HepG2 (cell line): ENCODE measurements around the gene BMPR1B. TPM values are rescaled to one million over a fixed set of nuclear protein-coding genes. Genes with fewer than 3 reads are reported as not detected.

Experiments
- ATAC-seq: fragments of 200-7000 bp; cut with Tn5 transposase; 3 replicates; pipeline ENCODE4 v1.9.1; 2020; ENCODE audit warnings: mild to moderate bottlenecking, moderate library complexity
- BruUV-seq: library from RNA; stranded (reverse); fragments of 400-500 nt; replicated peaks from 2 replicates; lab custom pipeline; 2021; lab: Mats Ljungman, UMichigan
- CTCF ChIA-PET: fragments of 300-600 bp; formaldehyde crosslinking; extraction: SDS; loops from one replicate; lab custom pipeline; 2021; ENCODE audit warnings: low total read pairs, inconsistent platforms, low intra/inter-chr PET ratio; lab: Yijun Ruan, JAX
- POLR2A ChIA-PET: fragments of 350-600 bp; sonication (Branson Sonifier 250); formaldehyde crosslinking; loops from one replicate; lab custom pipeline; 2020; ENCODE audit warnings: antibody characterized with exemption, inconsistent platforms; lab: Yijun Ruan, JAX
- DNase-seq: peaks from one replicate; pipeline ENCODE4 v3.0.0-alpha.2; 2015; ENCODE audit warnings: low spot score
- FAIRE-seq: peaks from 3 replicates; lab custom pipeline; 2011; peaks lifted over from hg19 to GRCh38; lab: Jason Lieb, UNC
- H2AFZ ChIP-seq: one replicate; pipeline ENCODE4 v1.6.1; 2011; ENCODE audit warnings: low read length, inconsistent platforms
- H3K27ac ChIP-seq: fragments of 300-600 bp; 3 replicates; pipeline ENCODE4 v1.8.0; 2011; ENCODE audit warnings: mixed run types, mild to moderate bottlenecking, mixed read lengths, low read length, inconsistent platforms; ENCODE audit not compliant: insufficient read depth; ENCODE audit errors: extremely low read length
- H3K27me3 ChIP-seq, 2 experiments: fragments of 200-600 bp in 1 of 2; 2 replicates in 1 of 2; 3 replicates in 1 of 2; pipeline versions ENCODE4 v1.6.0 to v1.8.0; 2011; ENCODE audit warnings: low read length in 2 of 2, mild to moderate bottlenecking in 2 of 2, moderate library complexity in 2 of 2, inconsistent platforms in 1 of 2; ENCODE audit not compliant: insufficient read depth in 2 of 2, control insufficient read depth in 1 of 2
- H3K36me3 ChIP-seq, 2 experiments: fragments of 200-600 bp in 1 of 2; replicated peaks in 1 of 2; 2 replicates in 1 of 2; 3 replicates in 1 of 2; pipeline versions ENCODE4 v1.5.1 to v1.8.0; 2011; ENCODE audit warnings: low read length in 2 of 2, inconsistent platforms in 1 of 2; ENCODE audit not compliant: insufficient read depth in 2 of 2, control insufficient read depth in 1 of 2
- H3K4me1 ChIP-seq: 2 replicates; pipeline ENCODE4 v1.5.1; 2012; ENCODE audit warnings: low read length, inconsistent platforms; ENCODE audit not compliant: insufficient read depth
- H3K4me2 ChIP-seq: 2 replicates; pipeline ENCODE4 v1.6.0; 2011; ENCODE audit warnings: low read depth, low read length, inconsistent platforms
- H3K4me3 ChIP-seq, 3 experiments: fragments of 200-600 bp in 1 of 3; sonication (generic), shearing (Covaris generic) in 1 of 3; replicated peaks in 1 of 3; 2 replicates each; pipeline ENCODE4 v1.5.1; 2011 to 2016; ENCODE audit warnings: low read length in 3 of 3, inconsistent platforms in 2 of 3, low read depth in 2 of 3, mild to moderate bottlenecking in 2 of 3, control low read depth in 1 of 3, mixed read lengths in 1 of 3; ENCODE audit not compliant: insufficient read depth in 1 of 3
- H3K79me2 ChIP-seq: one replicate; pipeline ENCODE4 v1.6.1; 2011; ENCODE audit warnings: low read length, inconsistent platforms; ENCODE audit not compliant: insufficient read depth
- H3K9ac ChIP-seq: 2 replicates; pipeline ENCODE4 v1.6.0; 2011; ENCODE audit warnings: mild to moderate bottlenecking, low read depth, low read length, inconsistent platforms; ENCODE audit not compliant: insufficient read depth
- H3K9me3 ChIP-seq: 2 replicates; pipeline ENCODE4 v1.5.1; 2012; ENCODE audit warnings: mild to moderate bottlenecking, low read length
- H4K20me1 ChIP-seq: 2 replicates; pipeline ENCODE4 v1.6.0; 2011; ENCODE audit warnings: inconsistent platforms, mild to moderate bottlenecking, low read length, moderate library complexity; ENCODE audit not compliant: insufficient read depth
- ETS1 ChIP-seq: sonication (generic); formaldehyde crosslinking; IDR thresholded peaks from 2 replicates; pipeline ENCODE4 v1.4.0; 2020; ENCODE audit warnings: missing genetic modification reagents
- GRHL1 ChIP-seq: sonication (generic); formaldehyde crosslinking; conservative IDR thresholded peaks from 2 replicates; pipeline ENCODE4 v1.8.0; 2022; ENCODE audit warnings: missing genetic modification reagents
- HNRNPL ChIP-seq: fragments of 200-400 bp; formaldehyde crosslinking; IDR thresholded peaks from 2 replicates; pipeline ENCODE4 v1.6.1; 2017; ENCODE audit warnings: mild to moderate bottlenecking, low read depth, low read length
- KDM1A ChIP-seq: IDR thresholded peaks from 2 replicates; pipeline ENCODE4 v1.6.1; 2016; ENCODE audit warnings: missing compliant biosample characterization
- MTF2 ChIP-seq: sonication (generic); formaldehyde crosslinking; IDR thresholded peaks from 2 replicates; pipeline ENCODE4 v1.5.0; 2020; ENCODE audit warnings: missing genetic modification reagents, borderline replicate concordance
- NFE2L1 ChIP-seq: sonication (generic); formaldehyde crosslinking; IDR thresholded peaks from 2 replicates; pipeline ENCODE4 v1.4.0; 2020; ENCODE audit warnings: missing genetic modification reagents, mild to moderate bottlenecking, borderline replicate concordance
- RNF2 ChIP-seq: fragments of 450-650 bp; conservative IDR thresholded peaks from 2 replicates; pipeline ENCODE4 v1.6.1; 2016; ENCODE audit warnings: low read depth
- SMYD3 ChIP-seq: sonication (generic); formaldehyde crosslinking; IDR thresholded peaks from 2 replicates; pipeline ENCODE4 v1.8.1; 2023; ENCODE audit warnings: mild to moderate bottlenecking, missing genetic modification reagents
- TARDBP ChIP-seq: sonication (generic); formaldehyde crosslinking; IDR thresholded peaks from 2 replicates; pipeline ENCODE4 v1.8.0; 2022; ENCODE audit warnings: mild to moderate bottlenecking, missing genetic modification reagents
- ZBTB25 ChIP-seq: IDR thresholded peaks from 2 replicates; pipeline ENCODE4 v1.6.1; 2018; ENCODE audit warnings: missing genetic modification reagents
- ZMYM2 ChIP-seq: sonication (generic); formaldehyde crosslinking; IDR thresholded peaks from 2 replicates; pipeline ENCODE4 v1.8.0; 2022; ENCODE audit warnings: mild to moderate bottlenecking, missing genetic modification reagents
- ZNF18 ChIP-seq: sonication (generic); formaldehyde crosslinking; IDR thresholded peaks from 2 replicates; pipeline ENCODE4 v1.8.0; 2022; ENCODE audit warnings: mild to moderate bottlenecking, missing genetic modification reagents; ENCODE audit not compliant: insufficient replicate concordance
- ZNF274 ChIP-seq: sonication (generic); formaldehyde crosslinking; IDR thresholded peaks from 2 replicates; pipeline ENCODE4 v1.5.1; 2020; ENCODE audit warnings: mild to moderate bottlenecking, missing genetic modification reagents
- ZNF33B ChIP-seq: sonication (generic); formaldehyde crosslinking; IDR thresholded peaks from 2 replicates; pipeline ENCODE4 v1.5.1; 2020; ENCODE audit warnings: mild to moderate bottlenecking, missing genetic modification reagents
- WGBS: methylation state at CpG from one replicate; pipeline ENCODE4 v1.1.6; 2017; ENCODE audit warnings: low lambda C conversion rate; 5-methylcytosine and 5-hydroxymethylcytosine counted together
- in situ Hi-C: cut with HindIII; loops from 2 replicates; pipeline ENCODE4 v1.10.0; 2017; ENCODE audit warnings: low pct_unique_long_range_greater_than_20kb; ENCODE audit not compliant: extremely low pct_ligation_motif_present
- intact Hi-C: fragments of 100-400 bp; cut with micrococcal nuclease; formaldehyde crosslinking; loops from one replicate; pipeline ENCODE4 v1.10.0; 2022; ENCODE audit not compliant: unreplicated experiment
- polyA plus RNA-seq, 8 experiments: library from polyadenylated mRNA; depleted of rRNA in 3 of 8; stranded (reverse) in 7 of 8; unstranded in 1 of 8; fragments of >200 nt; fragmentation: Illumina TruSeq in 4 of 8; extraction: Trizol in 4 of 8; gene quantifications; 2 replicates each; pipeline versions ENCODE4 v1.2.1 to v1.2.3, GENCODE V29; 2011 to 2016; ENCODE audit warnings: low read depth in 4 of 8, missing spikeins in 1 of 8, mixed read lengths in 1 of 8; ENCODE audit not compliant: insufficient read depth in 1 of 8
- total RNA-seq, 5 experiments: library from RNA; depleted of rRNA; stranded (reverse); fragments of >200 nt; fragmentation: Illumina TruSeq; extraction: Trizol; gene quantifications; 2 replicates each; pipeline ENCODE4 v1.2.3, GENCODE V29; 2016; ENCODE audit warnings: low read depth in 1 of 5

Gene BMPR1B
- total and polyA plus RNA-seq, 2 of the 13 experiments (the other 11 are each of a cell fraction or from before 2014, with no cell fraction given): 0.07 TPM; not detected in 1

- POLR2A ChIA-PET: no interaction called here
- Histone ChIP-seq H3K79me2 (no peaks in the 10 kb centered on the region), H3K4me1 (no peaks in the 10 kb centered on the region), H4K20me1 (no peaks in the 10 kb centered on the region), H3K27ac (no peak overlapping the region), H3K4me2 (no peak overlapping the region), H3K36me3 (no peaks in the 10 kb centered on the region), H2AFZ (no peak overlapping the region), H3K9ac (no peak overlapping the region), H3K4me3 (no peak overlapping the region)
- in situ Hi-C loops (no loop called here), intact Hi-C loops (no loop called here)
- ATAC-seq: no peak
- DNase-seq: no peak
- 76% methylated on average over 3 of the region's 3 CpGs for WGBS
- no peak for FAIRE-seq
- no TSS peak for BruUV-seq
- TF ChIP-seq SMYD3 (CRISPR knock-in tag) (no peak), KDM1A (CRISPR knock-in tag) (no peak)
- TF ChIP-seq, all 625 proteins: peak for 0
- CTCF ChIA-PET: no interaction called here
- Histone ChIP-seq H3K27me3 (no peaks in the 10 kb centered on the region), H3K9me3 (no peaks in the 10 kb centered on the region)
These were observed 151.9 kb downstream of the BMPR1B start for GRCh38 chr4:94909645-94910044.

- no TSS peak for BruUV-seq
- ChIA-PET CTCF (no interaction called here), POLR2A (no interaction called here)
- ATAC-seq: no peak
- Histone ChIP-seq H3K27ac (no peak overlapping the region), H3K4me2 (no peak overlapping the region), H2AFZ (no peak overlapping the region), H3K9ac (no peak overlapping the region), H3K9me3 (no peaks in the 10 kb centered on the region), H3K4me1 (no peaks in the 10 kb centered on the region), H3K79me2 (no peaks in the 10 kb centered on the region), H3K27me3 (no peaks in the 10 kb centered on the region), H3K36me3 (no peaks in the 10 kb centered on the region), H3K4me3 (no peak overlapping the region), H4K20me1 (no peaks in the 10 kb centered on the region)
- DNase-seq: no peak
- intact Hi-C loops (no loop called here), in situ Hi-C loops (no loop called here)
- FAIRE-seq: no peak
- WGBS: 0% methylated on average over 1 of the region's 1 CpG
- no peak for TF ChIP-seq TARDBP
- TF ChIP-seq HNRNPL: no peak
- no peak for TF ChIP-seq MTF2 (CRISPR knock-in tag)
- TF ChIP-seq ETS1 (CRISPR knock-in tag): no peak
- TF ChIP-seq ZBTB25: no peak
- TF ChIP-seq ZNF18: no peak
- TF ChIP-seq GRHL1: no peak
- no peak for TF ChIP-seq RNF2
- no peak for TF ChIP-seq ZMYM2 (CRISPR knock-in tag)
- no peak for TF ChIP-seq ZNF33B
- TF ChIP-seq NFE2L1 (CRISPR knock-in tag): no peak
- TF ChIP-seq ZNF274 (CRISPR knock-in tag): no peak
These were observed 153.4 kb downstream of the BMPR1B start for GRCh38 chr4:94911106-94911505.
